Activated naive CD4-positive, alpha-beta T cell (primary cell): ENCODE results near the gene NUDT3.
"Not testable (repeated sequence)": the region's sequence is repeated elsewhere in the genome, so short reads cannot be mapped to it uniquely, and the experiment has no call there.

Experiments
- DNase-seq, 4 experiments: peaks; one replicate each; lab custom pipeline; 2025; lab: John Stamatoyannopoulos, UW

The NUDT3 gene

DNA sequence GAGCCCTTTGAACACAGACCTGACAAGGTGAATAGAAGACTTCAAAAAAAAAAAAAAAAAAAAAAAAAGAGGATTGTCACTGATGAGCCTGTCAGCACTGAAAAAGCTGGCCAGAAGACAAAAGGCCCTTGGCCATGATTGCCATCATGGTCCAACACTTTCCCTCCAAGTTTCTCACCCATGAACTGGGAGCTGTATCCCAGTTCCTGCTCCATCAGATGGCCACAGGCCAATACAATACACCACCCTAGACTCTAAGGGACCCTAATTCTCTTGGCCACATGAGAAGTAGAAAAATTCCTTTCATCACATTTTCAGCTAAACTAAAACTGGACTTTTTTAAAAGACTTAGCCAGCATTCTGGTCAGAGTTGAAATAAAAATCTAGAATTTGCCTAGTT is 50.2 kb downstream of the NUDT3 start:
- DNase-seq: no peak

DNA sequence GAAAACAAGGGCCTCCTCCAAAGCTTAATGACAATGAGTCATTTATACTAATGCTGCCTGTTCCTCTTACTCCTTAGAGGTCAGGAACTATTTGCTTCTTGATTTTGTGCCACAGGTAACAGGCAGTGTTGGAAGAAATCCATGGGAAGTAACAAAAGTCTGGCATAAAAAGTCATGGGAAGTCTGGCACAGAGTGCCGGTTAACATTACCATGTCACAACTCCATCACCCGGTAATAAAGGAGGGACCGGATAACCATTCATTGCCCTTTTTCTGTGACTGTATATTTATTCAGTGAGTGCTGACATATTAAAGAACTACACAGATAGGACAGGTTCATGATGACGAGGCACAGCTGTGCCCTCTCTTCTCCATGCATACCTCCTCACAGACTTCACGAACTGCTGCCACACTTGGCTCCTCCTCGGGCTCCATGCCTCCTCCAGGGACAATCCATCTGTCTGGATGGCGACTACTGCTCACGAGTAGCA is 50.9 kb downstream of the NUDT3 start:
- no peak for DNase-seq

DNA sequence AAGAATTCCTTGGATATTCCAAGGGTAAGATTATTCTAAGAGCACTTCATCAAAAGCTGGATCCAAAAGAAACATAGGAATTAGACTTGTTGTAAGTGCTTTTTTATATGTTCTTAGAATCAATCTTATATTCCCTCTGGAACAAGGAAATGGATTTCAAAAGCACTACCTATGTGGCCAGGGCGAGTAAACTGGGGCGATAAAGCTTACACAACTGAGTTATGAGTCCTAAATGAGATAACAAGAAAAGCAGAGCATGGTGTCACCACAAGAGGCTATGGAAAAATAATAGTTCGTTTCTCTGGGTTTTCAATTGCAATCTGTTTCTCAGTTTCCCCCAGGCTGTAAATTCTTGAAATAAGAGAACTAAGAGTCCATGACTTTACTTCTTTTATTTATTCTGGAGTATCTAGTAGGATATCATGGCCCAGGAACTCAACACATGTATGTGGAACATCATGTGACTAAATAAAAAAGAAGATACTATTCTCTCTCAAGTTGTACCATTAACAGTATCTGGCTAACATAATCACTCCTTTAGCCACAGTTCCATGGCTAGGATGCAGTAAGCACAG is 51.5 kb downstream of the NUDT3 start:
- no peak for DNase-seq

DNA sequence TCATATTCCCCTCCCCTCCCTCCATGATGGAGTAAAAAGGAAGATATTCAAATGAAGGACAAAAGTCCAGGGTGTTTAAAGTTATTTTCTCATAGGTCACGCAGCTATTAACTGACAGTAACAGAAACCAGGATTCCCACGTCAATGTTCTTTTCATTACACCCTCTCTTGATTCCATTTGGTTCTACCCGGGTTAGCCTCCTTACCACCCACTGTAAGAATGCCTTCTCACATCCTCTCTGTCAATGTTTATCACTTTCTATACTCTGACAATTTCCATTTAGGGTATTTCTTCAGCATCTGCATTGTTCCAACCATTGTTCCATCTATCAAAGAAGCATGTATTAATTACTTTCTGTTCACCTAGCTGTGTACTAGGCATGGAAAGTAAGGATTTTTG is 52.1 kb downstream of the NUDT3 start:
- no peak for DNase-seq

DNA sequence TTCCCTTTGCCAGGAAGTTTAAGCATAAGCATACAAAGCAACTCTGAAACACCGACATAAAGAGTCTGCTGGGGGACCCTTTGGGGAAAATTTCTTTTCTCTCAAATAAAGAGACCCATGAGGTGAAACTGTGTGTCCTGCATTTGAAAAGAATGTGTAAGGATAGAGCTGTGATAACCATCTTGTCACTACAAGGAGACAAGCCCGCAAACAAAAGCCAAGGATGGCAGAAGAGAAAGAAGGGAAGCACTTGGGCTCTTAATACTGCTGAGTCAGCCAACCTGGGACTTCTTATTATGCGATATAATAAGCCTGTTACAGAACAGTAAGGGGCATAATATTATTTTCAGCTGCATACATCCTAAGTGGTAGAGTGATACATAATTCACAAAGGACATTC is 52.5 kb downstream of the NUDT3 start:
- no peak for DNase-seq

DNA sequence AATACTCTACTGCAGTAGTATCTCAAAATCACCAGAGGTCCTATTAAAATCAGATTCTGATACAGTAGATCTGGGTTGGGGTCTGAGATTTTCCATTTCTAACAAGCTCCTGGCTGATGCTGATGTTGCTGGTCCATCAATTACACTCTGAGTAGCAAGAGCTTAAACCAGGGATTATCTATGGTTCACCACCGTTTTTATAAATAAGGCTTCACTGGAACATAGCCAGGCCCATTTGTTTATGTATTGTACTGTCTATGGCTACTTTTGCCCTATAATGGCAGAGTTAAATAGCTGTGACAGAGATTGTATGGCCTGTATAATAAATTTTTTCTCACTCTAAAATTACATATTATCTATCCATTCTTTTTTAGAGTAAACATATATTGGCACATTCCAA is 53.0 kb downstream of the NUDT3 start:
- no peak for DNase-seq

DNA sequence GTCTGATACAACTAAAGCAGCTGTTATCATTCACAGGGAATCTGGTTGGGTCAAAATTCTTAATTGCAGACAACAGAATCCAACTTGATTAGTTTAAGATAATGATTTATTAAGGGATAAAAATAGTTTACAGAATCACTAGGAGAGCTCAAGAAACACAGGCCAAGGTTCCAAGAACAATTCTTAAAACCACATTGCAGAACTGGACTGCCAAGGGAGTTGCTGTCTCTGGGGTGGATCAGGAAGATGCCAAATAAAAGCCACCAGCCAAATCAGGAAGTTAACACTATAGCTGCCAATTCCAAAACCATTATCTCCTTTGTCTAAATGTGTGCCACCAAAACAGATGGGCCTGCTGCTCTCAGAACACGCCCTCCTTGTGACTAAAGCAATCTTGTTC is 53.7 kb downstream of the NUDT3 start:
- no peak for DNase-seq

DNA sequence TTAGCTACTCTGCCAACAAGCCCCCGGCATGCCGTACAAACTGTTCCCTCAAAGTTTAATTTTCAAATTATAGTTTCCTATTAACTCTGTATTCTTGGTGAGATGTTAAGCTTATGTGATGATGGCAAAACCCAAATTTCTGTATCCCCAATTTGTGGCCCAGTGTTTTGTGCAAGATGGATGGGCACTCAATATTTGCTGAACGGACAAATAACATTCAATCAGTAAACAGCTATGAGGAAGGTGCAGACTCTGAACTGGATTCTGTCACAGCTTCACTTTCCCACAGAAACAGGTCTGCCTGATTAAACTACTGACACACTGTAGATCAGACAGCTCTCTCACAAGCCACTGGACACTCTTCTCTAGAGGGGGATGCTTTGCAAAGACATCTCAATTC is 54.1 kb downstream of the NUDT3 start:
- no peak for DNase-seq

DNA sequence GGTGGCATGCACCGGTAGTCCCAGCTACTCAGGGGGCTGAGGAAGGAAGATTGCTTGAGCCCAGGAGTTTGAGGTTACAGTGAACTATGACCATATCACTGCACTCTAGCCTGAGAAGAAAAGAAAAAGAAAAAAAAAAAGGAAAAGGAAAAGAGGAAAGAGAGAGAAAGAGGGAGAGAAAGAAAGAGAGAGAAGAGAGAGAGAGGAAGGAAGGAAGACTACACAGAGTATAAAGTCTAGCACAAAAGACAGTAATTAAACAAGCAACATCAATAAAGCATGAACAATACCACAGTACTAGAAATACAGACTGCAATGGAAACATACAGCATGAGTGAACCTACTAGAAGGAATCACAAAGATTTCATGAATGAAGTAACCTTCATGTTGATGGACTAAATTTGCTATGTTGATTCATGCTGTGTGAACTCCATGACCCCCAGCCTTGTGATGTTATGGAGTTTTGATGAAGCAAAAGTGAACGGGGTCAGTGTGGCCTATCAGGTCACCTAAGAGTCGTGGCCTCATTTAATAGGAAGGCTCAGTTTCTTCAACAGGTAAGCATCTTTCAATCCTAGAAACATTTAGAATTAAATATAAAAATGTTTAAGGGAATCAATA is 57.6 kb downstream of the NUDT3 start:
- no peak for DNase-seq

DNA sequence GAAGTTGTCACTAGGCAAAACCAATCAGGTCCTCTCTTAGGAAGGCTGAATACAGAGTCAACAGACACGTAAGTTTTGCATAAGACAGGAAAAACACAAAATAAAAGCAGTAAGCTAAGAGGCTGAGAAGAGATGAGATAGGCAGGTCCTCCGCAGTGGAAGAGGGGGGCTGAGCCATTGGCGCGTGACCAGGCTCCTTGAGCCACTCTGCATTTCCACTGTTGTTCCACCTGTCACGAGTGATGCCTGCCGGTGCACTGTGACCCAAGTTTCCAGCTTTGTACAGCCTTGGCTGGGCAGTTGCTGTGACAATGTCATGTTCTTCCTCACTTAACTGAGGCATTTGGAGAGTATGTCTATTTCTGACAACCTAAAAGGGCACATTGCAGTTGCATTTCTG is 58.6 kb downstream of the NUDT3 start:
- no peak for DNase-seq

DNA sequence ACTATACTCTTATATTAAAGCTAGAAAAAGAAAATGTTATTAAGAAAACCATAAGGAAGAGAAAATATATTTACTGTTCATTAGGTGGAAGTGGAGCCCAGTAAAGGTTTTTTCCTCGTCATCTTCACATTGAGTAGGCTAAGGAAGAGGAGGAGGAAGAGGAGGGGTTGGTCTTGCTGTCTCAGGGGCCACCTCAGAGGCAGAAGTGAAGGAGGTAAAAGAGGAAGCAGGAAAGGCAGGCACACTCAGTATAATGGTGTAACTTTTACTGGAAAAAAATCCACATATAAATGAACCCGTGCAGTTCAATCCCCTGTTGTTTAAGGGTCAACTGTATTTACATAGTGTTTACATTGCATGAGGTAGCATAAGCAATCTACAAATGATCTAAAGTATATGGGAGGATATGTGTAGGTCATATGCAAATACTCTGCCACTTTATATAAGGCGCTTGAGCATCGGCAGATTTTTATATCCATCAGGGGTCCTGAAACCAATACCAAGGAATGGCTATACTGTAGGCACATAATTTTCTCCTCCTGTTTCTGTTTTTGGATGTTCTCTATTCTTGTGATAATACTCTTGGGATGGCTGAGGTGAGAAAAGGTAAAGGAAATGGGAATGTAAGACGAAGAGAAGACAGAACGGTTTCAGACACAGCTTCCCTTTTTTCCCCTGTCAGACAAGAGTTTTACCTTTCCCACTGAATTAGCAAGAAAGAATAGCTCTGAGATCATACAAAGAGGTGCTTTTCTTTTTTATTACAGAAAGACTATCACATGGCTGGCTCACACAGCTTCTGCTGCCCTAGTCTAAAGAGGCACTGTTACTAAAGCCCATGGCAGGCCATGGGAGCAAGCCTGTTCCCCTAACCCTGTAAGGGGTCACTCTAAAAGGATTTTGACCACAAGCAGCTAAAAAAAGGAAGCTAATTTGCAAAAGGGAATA is 59.9 kb downstream of the NUDT3 start:
- no peak for DNase-seq

DNA sequence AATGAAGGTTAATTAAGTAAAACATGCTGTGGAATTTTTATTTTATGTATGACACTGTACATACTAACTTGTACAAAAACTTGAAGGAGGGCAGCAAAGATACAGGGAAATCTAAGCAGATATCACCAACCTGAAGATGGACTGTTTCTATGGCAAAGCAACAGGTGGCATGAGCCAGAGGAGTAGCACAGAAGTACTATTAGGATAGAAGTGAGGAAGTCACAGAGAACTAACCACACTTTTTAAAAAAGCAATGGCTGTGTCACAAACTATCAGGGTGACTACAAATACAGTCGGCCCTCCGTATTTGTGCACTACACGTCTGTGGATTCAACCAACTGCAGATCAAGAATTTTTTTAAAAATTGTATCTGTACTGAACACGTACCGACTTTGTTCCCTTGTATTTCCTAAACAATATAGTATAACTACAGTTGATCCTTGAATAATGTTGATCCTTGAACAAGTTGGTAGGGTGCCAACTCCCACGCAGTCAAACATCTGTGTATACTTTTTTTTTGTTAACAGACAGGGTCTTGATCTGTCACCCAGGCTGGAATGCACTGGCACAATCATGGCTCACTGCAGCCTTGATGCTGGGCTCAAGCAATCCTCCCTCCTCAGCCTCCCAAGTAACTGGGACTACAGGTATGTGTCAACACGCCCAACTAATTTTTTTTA is 61.0 kb downstream of the NUDT3 start:
- DNase-seq: no peak

DNA sequence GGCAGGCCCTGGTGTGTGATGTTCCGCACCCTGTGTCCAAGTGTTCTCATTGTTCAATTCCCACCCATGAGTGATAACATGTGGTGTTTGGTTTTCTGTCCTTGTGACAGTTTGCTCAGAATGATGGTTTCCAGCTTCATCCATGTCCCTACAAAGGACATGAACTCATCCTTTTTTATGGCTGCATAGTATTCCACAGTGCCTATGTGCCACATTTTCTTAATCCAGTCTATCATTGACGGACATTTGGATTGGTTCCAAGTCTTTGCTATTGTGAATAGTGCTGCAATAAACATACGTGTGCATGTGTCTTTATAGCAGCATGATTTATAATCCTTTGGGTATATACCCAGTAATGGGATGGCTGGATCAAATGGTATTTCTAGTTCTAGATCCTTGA is 62.7 kb downstream of the NUDT3 start:
- not testable (repeated sequence) for DNase-seq

DNA sequence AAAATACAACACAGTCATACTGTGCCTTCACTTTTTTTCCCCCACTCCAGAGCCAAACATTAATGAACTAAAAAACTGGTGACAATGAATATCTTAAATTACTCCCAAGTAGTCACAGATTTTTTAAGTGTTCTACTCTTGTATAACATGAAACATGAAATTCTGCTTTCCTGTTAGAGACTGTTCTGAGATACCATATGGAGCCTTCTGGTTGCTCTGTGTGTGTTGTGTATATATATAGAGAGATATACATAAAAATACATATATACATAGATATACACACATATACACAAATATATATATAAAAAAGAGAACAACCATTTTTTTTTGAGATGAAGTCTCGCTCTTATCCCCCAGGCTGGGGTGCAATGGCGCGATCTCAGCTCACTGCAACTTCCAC is 63.5 kb downstream of the NUDT3 start:
- DNase-seq: no peak

DNA sequence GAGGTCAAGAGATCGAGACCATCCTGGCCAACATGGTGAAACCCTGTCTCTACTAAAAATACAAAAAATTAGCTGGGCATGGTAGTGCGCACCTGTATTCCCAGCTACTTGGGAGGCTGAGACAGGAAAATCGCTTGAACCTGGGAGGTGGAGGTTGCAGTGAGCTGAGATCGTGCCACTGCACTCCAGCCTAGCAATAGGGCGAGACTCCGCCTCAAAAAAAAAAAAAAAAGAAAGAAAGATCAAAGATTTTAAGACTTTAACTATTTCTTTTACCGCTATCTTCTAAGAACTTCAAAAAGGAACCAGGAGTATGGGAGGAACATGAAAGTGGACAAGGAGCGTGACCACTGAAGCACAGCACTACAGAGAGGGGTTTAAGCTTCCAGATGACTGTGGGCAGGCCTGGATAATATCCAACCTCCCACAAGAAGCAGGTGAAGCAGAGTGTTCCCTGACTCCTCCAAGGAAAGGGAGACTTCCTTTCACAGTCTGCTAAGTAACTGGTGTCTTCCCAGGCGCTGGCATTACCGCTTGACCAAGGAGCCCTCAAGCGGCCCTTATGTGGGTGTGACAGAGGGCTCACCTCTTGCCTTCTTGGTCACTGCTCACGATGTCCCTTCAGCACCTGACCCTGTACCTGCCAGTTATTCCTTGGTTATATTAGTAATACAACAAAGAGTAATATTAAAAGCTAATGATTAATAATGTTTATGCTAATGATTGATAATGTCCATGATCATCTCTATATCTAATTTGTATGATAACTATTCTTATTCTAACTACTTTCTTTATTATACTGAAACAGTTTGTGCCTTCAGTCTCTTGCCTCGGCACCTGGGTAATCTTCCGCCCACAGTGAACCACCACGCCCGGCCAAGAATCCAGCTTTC is 64.9 kb downstream of the NUDT3 start:
- DNase-seq: not testable (repeated sequence)

DNA sequence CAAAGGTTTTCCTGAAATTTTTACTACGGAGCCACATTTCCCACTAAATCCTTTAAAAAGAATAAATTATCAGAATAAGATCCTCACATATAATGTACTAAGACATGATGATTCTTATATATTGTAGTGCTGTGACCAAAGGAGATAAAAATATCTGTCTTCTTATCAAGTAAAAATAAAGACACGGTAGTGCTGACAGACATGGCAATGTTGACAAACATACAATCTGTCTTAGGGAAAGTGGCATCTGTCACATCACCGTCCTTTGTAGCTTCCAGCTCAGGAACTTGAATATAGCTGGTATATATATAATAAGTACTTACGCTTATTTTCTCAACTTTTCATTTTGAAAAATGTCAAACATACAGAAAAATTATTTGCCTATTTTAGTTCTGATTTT is 66.8 kb downstream of the NUDT3 start:
- no peak for DNase-seq

DNA sequence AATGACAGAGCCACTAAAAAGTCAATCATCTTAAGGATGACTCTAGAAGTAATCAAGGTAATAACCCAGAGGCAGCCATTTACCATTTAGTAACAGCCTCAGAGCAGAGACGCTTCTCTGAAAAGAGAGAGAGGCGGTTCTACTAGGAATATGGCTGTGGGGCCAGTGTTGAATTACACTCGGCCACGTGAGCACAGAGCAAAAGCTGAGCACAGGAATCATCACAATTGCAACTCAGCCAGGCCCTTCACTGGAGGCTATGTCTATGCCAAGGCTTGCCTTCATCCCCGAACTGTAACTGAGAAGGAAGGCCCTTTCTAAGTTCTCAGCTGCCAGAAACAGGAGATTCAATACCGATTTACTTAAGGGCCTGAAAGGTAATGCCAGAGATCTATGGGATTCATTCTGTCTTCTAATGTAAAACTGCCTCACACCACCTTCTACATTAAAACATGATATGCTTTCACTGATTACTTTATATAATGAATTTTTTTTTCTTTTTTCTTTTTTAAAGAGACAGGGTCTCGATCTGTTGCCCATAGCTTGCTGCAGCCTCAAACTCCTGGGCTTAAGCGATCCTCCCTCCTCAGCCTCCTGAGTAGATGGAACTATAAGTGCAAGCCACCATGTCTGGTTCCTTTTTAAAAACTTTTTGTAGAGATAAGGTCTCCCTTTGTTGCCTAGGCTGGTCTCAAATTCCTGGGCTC is 67.6 kb downstream of the NUDT3 start:
- DNase-seq: no peak

DNA sequence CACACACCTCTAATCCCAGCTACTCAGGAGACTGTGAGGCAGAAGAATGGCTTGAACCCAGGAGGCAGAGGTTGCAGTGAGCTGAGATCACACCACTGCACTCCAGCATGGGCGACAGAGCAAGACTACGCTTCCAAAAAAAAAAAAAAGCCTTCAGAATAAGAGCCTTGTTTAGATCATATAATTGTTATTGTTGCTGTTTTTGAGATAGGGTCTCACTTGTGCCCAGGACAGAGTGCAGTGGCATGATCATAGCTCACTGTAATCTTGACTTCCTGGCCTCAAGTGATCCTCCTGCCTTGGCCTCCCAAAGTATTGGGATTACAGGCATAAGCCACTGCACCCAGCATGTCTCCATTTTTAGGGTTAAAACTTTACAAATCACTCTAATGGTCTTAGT is 68.2 kb downstream of the NUDT3 start:
- DNase-seq: not testable (repeated sequence)

DNA sequence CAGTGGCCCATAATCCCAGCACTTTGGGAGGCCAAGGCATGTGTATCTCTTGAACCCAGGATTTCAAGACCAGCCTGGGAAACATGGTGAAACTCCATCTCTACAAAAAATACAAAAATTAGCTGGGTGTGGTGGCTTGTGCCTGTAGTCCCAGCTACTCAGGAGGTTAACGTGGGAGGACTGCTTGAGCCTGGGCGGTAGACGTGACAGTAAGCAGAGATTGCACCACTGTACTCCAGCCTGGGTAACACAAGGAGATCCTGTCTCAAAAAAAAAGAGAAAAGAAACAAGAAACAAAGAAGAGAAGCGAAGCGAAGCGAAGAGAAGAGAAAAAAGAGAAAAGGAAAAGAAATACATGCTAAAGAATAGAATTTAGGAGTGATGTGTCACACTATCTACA is 69.2 kb downstream of the NUDT3 start:
- no peak for DNase-seq

DNA sequence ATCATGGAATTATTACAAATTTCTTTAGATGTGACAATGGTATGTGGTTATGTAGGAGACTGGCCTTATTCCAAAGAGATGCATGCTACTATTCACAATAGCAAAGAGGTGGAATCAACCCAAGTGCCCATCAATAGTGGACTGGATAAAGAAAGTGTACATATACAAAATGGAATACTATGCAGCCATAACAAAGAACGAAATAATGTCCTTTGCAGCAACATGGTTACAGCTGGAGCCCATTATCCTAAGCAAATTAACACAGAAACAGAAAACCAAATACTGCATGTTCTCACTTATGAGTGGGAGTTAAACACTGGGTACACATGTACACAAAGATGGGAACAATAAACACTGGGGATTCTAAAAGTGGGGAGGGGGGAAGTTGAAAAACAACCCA is 69.7 kb downstream of the NUDT3 start:
- DNase-seq: no peak

DNA sequence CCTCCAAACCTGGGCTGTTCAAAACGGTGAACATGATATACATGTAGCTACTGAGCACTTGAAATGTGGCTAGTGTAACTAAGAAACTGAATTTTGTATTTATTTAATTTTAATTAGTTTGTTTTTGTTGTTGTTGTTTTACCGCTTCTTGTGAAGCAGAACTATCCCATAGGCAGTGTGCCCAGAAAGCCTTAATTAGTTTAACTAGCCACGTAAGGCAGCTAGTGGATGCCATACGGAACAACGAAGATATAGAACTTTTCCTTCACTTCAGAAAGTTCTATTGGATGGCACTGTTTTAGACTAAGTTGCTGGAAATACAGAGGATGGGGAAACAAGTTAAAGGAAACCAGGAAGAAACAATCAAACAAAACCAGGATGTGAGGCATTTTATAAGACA is 70.6 kb downstream of the NUDT3 start:
- no peak for DNase-seq
